GM19025 (cell line): Measurements from ENCODE around the gene EYS.
"Not testable (repeated sequence)": the region's sequence is repeated elsewhere in the genome, so short reads cannot be mapped to it uniquely, and the experiment has no call there.

Experiments used
- ATAC-seq: cut with Tn5 transposase; IDR thresholded peaks from one replicate; pipeline ENCODE4 v1.9.1; 2021; ENCODE audit warnings: mild to moderate bottlenecking, low read depth, moderate library complexity; ENCODE audit not compliant: unreplicated experiment

The EYS gene

GRCh38 chr6:63910863-63911551, 1796.0 kb downstream of the EYS start:
- no peak for ATAC-seq

GRCh38 chr6:63904650-63905248, 1802.3 kb downstream of the EYS start:
- no peak for ATAC-seq

GRCh38 chr6:63899550-63899949, 1807.5 kb downstream of the EYS start:
- ATAC-seq: no peak

- no peak for ATAC-seq
Measured at GRCh38 chr6:63897952-63898351, 1809.1 kb downstream of the EYS start.

GRCh38 chr6:63897459-63897858, 1809.6 kb downstream of the EYS start:
- ATAC-seq: no peak

- ATAC-seq: no peak
Measured at GRCh38 chr6:63888416-63888815, 1818.6 kb downstream of the EYS start.

GRCh38 chr6:63887804-63888203, 1819.2 kb downstream of the EYS start:
- not testable (repeated sequence) for ATAC-seq

GRCh38 chr6:63887002-63887751, 1819.8 kb downstream of the EYS start:
- ATAC-seq: no peak

GRCh38 chr6:63886341-63886740, 1820.7 kb downstream of the EYS start:
- no peak for ATAC-seq

- peak; percentile 66 for ATAC-seq
Measured at GRCh38 chr6:63883597-63883996, 1823.4 kb downstream of the EYS start.

GRCh38 chr6:63882208-63882607, 1824.8 kb downstream of the EYS start:
- no peak for ATAC-seq

GRCh38 chr6:63881791-63882190, 1825.2 kb downstream of the EYS start:
- no peak for ATAC-seq

GRCh38 chr6:63872233-63872632, 1834.8 kb downstream of the EYS start:
- no peak for ATAC-seq

- ATAC-seq: no peak
Measured at GRCh38 chr6:63868351-63868750, 1838.7 kb downstream of the EYS start.

GRCh38 chr6:63864671-63865318, 1842.2 kb downstream of the EYS start:
- no peak for ATAC-seq

GRCh38 chr6:63864061-63864460, 1843.0 kb downstream of the EYS start:
- ATAC-seq: no peak

GRCh38 chr6:63862486-63863198, 1844.4 kb downstream of the EYS start:
- no peak for ATAC-seq

- no peak for ATAC-seq
Measured at GRCh38 chr6:63859528-63859927, 1847.5 kb downstream of the EYS start.

GRCh38 chr6:63858691-63859090, 1848.3 kb downstream of the EYS start:
- ATAC-seq: no peak

- no peak for ATAC-seq
Measured at GRCh38 chr6:63856271-63856670, 1850.8 kb downstream of the EYS start.

- ATAC-seq: no peak
Measured at GRCh38 chr6:63844287-63844686, 1862.7 kb downstream of the EYS start.
